Measurements from ENCODE around the gene BSND. TPM values are rescaled to one million over a fixed set of nuclear protein-coding genes. Genes with fewer than 3 reads are reported as not detected.

Gene BSND
- total RNA-seq, 1 donor from 2014 or later = not detected

GRCh38 chr1:54976747-54977146 is 22.0 kb upstream of the BSND start:
- H3K27me3 Mint-ChIP-seq = peaks cover 33% of the 10 kb centered on the region
- no peak overlapping the region for H3K4me3 Mint-ChIP-seq
- no peaks in the 10 kb centered on the region for H3K36me3 Mint-ChIP-seq
- peaks cover 32% of the 10 kb centered on the region for H3K4me1 Mint-ChIP-seq (ENCODE audit: unreplicated experiment)
- DNase-seq (ENCODE audit: extremely low spot score, unreplicated experiment) = no peak
- no peaks in the 10 kb centered on the region for H3K9me3 Mint-ChIP-seq
- peak overlapping the region; percentile 53 for H3K27ac Mint-ChIP-seq
- no peak for TF ChIP-seq CTCF (conservative IDR thresholded peaks at IDR 0.05)

- H3K36me3 Mint-ChIP-seq = no peaks in the 10 kb centered on the region
- H3K27ac Mint-ChIP-seq = peak overlapping the region; percentile 53
- no peaks in the 10 kb centered on the region for H3K9me3 Mint-ChIP-seq
- TF ChIP-seq CTCF (conservative IDR thresholded peaks at IDR 0.05) = no peak
- H3K27me3 Mint-ChIP-seq = peaks cover 40% of the 10 kb centered on the region
- H3K4me3 Mint-ChIP-seq = peak overlapping the region; percentile 53
- no peak for DNase-seq (ENCODE audit: extremely low spot score, unreplicated experiment)
- peaks cover 31% of the 10 kb centered on the region for H3K4me1 Mint-ChIP-seq (ENCODE audit: unreplicated experiment)
These were observed 21.0 kb upstream of the BSND start for GRCh38 chr1:54977533-54978297.

GRCh38 chr1:54978528-54979326 is 20.0 kb upstream of the BSND start:
- Mint-ChIP-seq H3K4me3 (peak overlapping the region; percentile 17), H3K27ac (peak overlapping the region; percentile 34), H3K27me3 (peaks cover 43% of the 10 kb centered on the region), H3K4me1 (ENCODE audit: unreplicated experiment) (peaks cover 27% of the 10 kb centered on the region), H3K36me3 (no peaks in the 10 kb centered on the region), H3K9me3 (no peaks in the 10 kb centered on the region)
- DNase-seq (ENCODE audit: extremely low spot score, unreplicated experiment) = no peak
- no peak for TF ChIP-seq CTCF (conservative IDR thresholded peaks at IDR 0.05)

- peaks cover 31% of the 10 kb centered on the region for H3K4me1 Mint-ChIP-seq (ENCODE audit: unreplicated experiment)
- H3K9me3 Mint-ChIP-seq = no peaks in the 10 kb centered on the region
- H3K36me3 Mint-ChIP-seq = no peaks in the 10 kb centered on the region
- TF ChIP-seq CTCF (conservative IDR thresholded peaks at IDR 0.05) = no peak
- H3K27me3 Mint-ChIP-seq = peaks cover 47% of the 10 kb centered on the region
- peak overlapping the region; percentile 30 for H3K27ac Mint-ChIP-seq
- peak overlapping the region; percentile 53 for H3K4me3 Mint-ChIP-seq
- DNase-seq (ENCODE audit: extremely low spot score, unreplicated experiment) = no peak
These were observed 19.3 kb upstream of the BSND start for GRCh38 chr1:54979327-54979891.

- Mint-ChIP-seq H3K4me1 (ENCODE audit: unreplicated experiment) (peaks cover 30% of the 10 kb centered on the region), H3K4me3 (peak overlapping the region; percentile 53), H3K36me3 (no peaks in the 10 kb centered on the region), H3K27ac (peak overlapping the region; percentile 30), H3K27me3 (peaks cover 46% of the 10 kb centered on the region), H3K9me3 (no peaks in the 10 kb centered on the region)
- DNase-seq (ENCODE audit: extremely low spot score, unreplicated experiment) = no peak
- TF ChIP-seq CTCF (conservative IDR thresholded peaks at IDR 0.05) = no peak
These were observed 18.6 kb upstream of the BSND start for GRCh38 chr1:54980046-54980527.
